HepG2 (cell line): ENCODE data around the gene SMCO4. TPM values are rescaled to one million over a fixed set of nuclear protein-coding genes. Genes with fewer than 3 reads are reported as not detected.

Source experiments
- BHLHE40 ChIP-seq: IDR thresholded peaks from 2 replicates; pipeline ENCODE4 v1.6.1; 2011; ENCODE audit warnings: low read length, improper control_type of control experiment
- CBX2 ChIP-seq, 2 experiments: fragments of 200-600 bp in 1 of 2; sonication (generic); formaldehyde crosslinking in 1 of 2; IDR thresholded peaks; 2 replicates each; pipeline versions ENCODE4 v1.7.0 to v1.8.1; 2018 to 2022; ENCODE audit warnings: low read depth in 2 of 2, low read length in 1 of 2, mild to moderate bottlenecking in 1 of 2, missing genetic modification reagents in 1 of 2
- FUBP1 ChIP-seq: sonication (generic); formaldehyde crosslinking; IDR thresholded peaks from 2 replicates; pipeline ENCODE4 v1.5.1; 2020; ENCODE audit warnings: missing genetic modification reagents, mild to moderate bottlenecking, borderline replicate concordance
- HIVEP1 ChIP-seq: sonication (generic); formaldehyde crosslinking; IDR thresholded peaks from 2 replicates; pipeline ENCODE4 v1.4.0; 2020; ENCODE audit warnings: mild to moderate bottlenecking, missing genetic modification reagents
- JARID2 ChIP-seq: sonication (generic); formaldehyde crosslinking; IDR thresholded peaks from 2 replicates; pipeline ENCODE4 v1.8.1; 2023; ENCODE audit warnings: missing genetic modification reagents, inconsistent platforms; ENCODE audit not compliant: insufficient replicate concordance
- MED1 ChIP-seq: sonication (generic); formaldehyde crosslinking; IDR thresholded peaks from 2 replicates; pipeline ENCODE4 v1.4.0; 2020; ENCODE audit warnings: missing genetic modification reagents
- MTERF4 ChIP-seq: sonication (generic); formaldehyde crosslinking; IDR thresholded peaks from 2 replicates; pipeline ENCODE4 v1.8.0; 2023; ENCODE audit warnings: mild to moderate bottlenecking, missing genetic modification reagents
- PAWR ChIP-seq: sonication (generic); formaldehyde crosslinking; IDR thresholded peaks from 2 replicates; pipeline ENCODE4 v1.4.0; 2020; ENCODE audit warnings: missing genetic modification reagents, mild to moderate bottlenecking, borderline replicate concordance
- SRF ChIP-seq: IDR thresholded peaks from 2 replicates; pipeline ENCODE4 v1.6.1; 2011; ENCODE audit warnings: mild to moderate bottlenecking, low read depth, low read length, moderate library complexity
- TBP ChIP-seq: sonication (generic); formaldehyde crosslinking; IDR thresholded peaks from 2 replicates; pipeline ENCODE4 v1.5.0; 2020; ENCODE audit warnings: missing genetic modification reagents
- USF2 ChIP-seq, 2 experiments: sonication (generic) in 1 of 2; formaldehyde crosslinking in 1 of 2; IDR thresholded peaks; 2 replicates each; pipeline versions ENCODE4 v1.5.1 to v1.6.1; 2011 to 2020; ENCODE audit warnings: borderline replicate concordance in 1 of 2, low read depth in 1 of 2, low read length in 1 of 2, mild to moderate bottlenecking in 1 of 2, missing genetic modification reagents in 1 of 2, moderate library complexity in 1 of 2
- ZBTB10 ChIP-seq: sonication (generic); formaldehyde crosslinking; IDR thresholded peaks from 2 replicates; pipeline ENCODE4 v1.4.0; 2020; ENCODE audit warnings: missing genetic modification reagents, borderline replicate concordance
- ZMYM2 ChIP-seq: sonication (generic); formaldehyde crosslinking; IDR thresholded peaks from 2 replicates; pipeline ENCODE4 v1.8.0; 2022; ENCODE audit warnings: mild to moderate bottlenecking, missing genetic modification reagents
- ZNF138 ChIP-seq: sonication (generic); formaldehyde crosslinking; IDR thresholded peaks from 2 replicates; pipeline ENCODE4 v1.5.0; 2020; ENCODE audit warnings: mild to moderate bottlenecking, low read depth, missing genetic modification reagents
- ZNF276 ChIP-seq: sonication (generic); formaldehyde crosslinking; IDR thresholded peaks from 2 replicates; pipeline ENCODE4 v1.4.0; 2020; ENCODE audit warnings: mild to moderate bottlenecking, low read depth, missing genetic modification reagents
- ZNF3 ChIP-seq: IDR thresholded peaks from 2 replicates; pipeline ENCODE4 v1.7.0; 2017; ENCODE audit warnings: inconsistent platforms
- ZNF569 ChIP-seq: sonication (generic); formaldehyde crosslinking; IDR thresholded peaks from 2 replicates; pipeline ENCODE4 v1.5.0; 2020; ENCODE audit warnings: mild to moderate bottlenecking, missing genetic modification reagents, moderate library complexity, borderline replicate concordance
- ZNF598 ChIP-seq: sonication (generic); formaldehyde crosslinking; IDR thresholded peaks from 2 replicates; pipeline ENCODE4 v1.5.1; 2020; ENCODE audit warnings: mild to moderate bottlenecking, missing genetic modification reagents, borderline replicate concordance
- ZNF839 ChIP-seq: sonication (generic); formaldehyde crosslinking; IDR thresholded peaks from 2 replicates; pipeline ENCODE4 v1.4.0; 2020; ENCODE audit warnings: missing genetic modification reagents, mild to moderate bottlenecking, borderline replicate concordance
- polyA plus RNA-seq, 8 experiments: library from polyadenylated mRNA; depleted of rRNA in 3 of 8; stranded (reverse) in 7 of 8; unstranded in 1 of 8; fragments of >200 nt; fragmentation: Illumina TruSeq in 4 of 8; extraction: Trizol in 4 of 8; gene quantifications; 2 replicates each; pipeline versions ENCODE4 v1.2.1 to v1.2.3, GENCODE V29; 2011 to 2016; ENCODE audit warnings: low read depth in 4 of 8, missing spikeins in 1 of 8, mixed read lengths in 1 of 8; ENCODE audit not compliant: insufficient read depth in 1 of 8
- total RNA-seq, 5 experiments: library from RNA; depleted of rRNA; stranded (reverse); fragments of >200 nt; fragmentation: Illumina TruSeq; extraction: Trizol; gene quantifications; 2 replicates each; pipeline ENCODE4 v1.2.3, GENCODE V29; 2016; ENCODE audit warnings: low read depth in 1 of 5

The SMCO4 gene
- total and polyA plus RNA-seq, 2 of the 13 experiments (the other 11 are each of a cell fraction or from before 2014, with no cell fraction given) = 10.6 to 28.5 TPM

- no peak for TF ChIP-seq USF2 (IDR thresholded peaks at IDR 0.05; ENCODE audit: low read depth, low read length)
- TF ChIP-seq USF2 (CRISPR knock-in tag; IDR thresholded peaks at IDR 0.05; ENCODE audit: borderline replicate concordance) = no peak
- no peak for TF ChIP-seq CBX2 (IDR thresholded peaks at IDR 0.05; ENCODE audit: low read depth, low read length)
- TF ChIP-seq CBX2 (CRISPR knock-in tag; IDR thresholded peaks at IDR 0.05; ENCODE audit: low read depth) = no peak
- peak; percentile 32; the same call in 1 of the 2 replicates for TF ChIP-seq ZNF3 (CRISPR knock-in tag)
- no peak for TF ChIP-seq TBP
- no peak for TF ChIP-seq ZNF138 (CRISPR knock-in tag)
- peak; percentile 72 for TF ChIP-seq BHLHE40
- TF ChIP-seq PAWR (CRISPR knock-in tag) = no peak
- peak; percentile 94 for TF ChIP-seq HIVEP1 (CRISPR knock-in tag)
- TF ChIP-seq JARID2 (CRISPR knock-in tag) = no peak
- TF ChIP-seq ZNF839 (CRISPR knock-in tag) = no peak
- TF ChIP-seq MED1 = peak; percentile 92
- TF ChIP-seq ZNF598 (CRISPR knock-in tag) = no peak
- TF ChIP-seq ZNF569 (CRISPR knock-in tag) = no peak
- 0 out of 2 replicates have a peak, but pooled peaks have one; percentile 32 for TF ChIP-seq MTERF4 (CRISPR knock-in tag)
- peak; percentile 39; the same call in 1 of the 2 replicates for TF ChIP-seq ZBTB10 (CRISPR knock-in tag)
- TF ChIP-seq SRF = no peak
- TF ChIP-seq FUBP1 (CRISPR knock-in tag) = no peak
- no peak for TF ChIP-seq ZNF276 (CRISPR knock-in tag)
- peak; percentile 76 for TF ChIP-seq ZMYM2
These were observed 56.1 kb downstream of the SMCO4 start (continued) for GRCh38 chr11:93487032-93487483.
